ENCODE measurements around the gene METTL1.

The METTL1 gene

DNA sequence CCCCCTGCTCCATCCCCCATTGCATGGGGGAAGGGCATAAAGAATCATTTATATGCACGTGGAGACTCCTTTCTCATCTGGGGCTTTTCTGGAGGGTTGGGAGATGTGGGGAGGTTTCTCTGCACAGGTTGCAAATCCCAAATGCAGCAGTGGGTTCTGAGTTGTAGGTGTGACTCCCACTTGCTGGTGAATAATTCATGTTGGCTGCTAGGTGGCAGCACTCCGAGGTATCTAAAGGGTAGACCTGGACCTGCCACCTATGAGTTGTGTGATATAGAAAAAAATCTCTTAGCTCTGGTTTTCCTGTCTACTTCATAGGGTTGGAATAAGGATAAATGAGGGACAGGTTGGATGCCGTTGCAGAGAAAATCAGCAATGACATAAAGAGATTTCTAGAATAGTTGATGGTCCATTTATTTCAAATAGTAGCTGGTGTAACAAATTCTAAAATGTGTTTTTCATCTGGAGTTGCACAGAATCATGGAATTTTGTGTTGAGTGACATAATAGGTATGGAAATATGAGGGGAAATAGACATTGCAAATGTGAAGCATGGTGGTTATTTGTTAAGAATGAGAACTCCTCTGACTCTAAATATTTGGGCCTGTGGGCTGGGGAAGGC, 12.4 kb downstream of the METTL1 start:
- TF ChIP-seq, protein P1, sequence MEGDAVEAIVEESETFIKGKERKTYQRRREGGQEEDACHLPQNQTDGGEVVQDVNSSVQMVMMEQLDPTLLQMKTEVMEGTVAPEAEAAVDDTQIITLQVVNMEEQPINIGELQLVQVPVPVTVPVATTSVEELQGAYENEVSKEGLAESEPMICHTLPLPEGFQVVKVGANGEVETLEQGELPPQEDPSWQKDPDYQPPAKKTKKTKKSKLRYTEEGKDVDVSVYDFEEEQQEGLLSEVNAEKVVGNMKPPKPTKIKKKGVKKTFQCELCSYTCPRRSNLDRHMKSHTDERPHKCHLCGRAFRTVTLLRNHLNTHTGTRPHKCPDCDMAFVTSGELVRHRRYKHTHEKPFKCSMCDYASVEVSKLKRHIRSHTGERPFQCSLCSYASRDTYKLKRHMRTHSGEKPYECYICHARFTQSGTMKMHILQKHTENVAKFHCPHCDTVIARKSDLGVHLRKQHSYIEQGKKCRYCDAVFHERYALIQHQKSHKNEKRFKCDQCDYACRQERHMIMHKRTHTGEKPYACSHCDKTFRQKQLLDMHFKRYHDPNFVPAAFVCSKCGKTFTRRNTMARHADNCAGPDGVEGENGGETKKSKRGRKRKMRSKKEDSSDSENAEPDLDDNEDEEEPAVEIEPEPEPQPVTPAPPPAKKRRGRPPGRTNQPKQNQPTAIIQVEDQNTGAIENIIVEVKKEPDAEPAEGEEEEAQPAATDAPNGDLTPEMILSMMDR (IDR thresholded peaks at IDR 0.05; ENCODE audit: low read depth, low read length): peak; percentile 71
- DNase-seq: peak; percentile 59
- peaks cover 62% of the 10 kb centered on the region for H3K36me3 ChIP-seq
- H3K27me3 ChIP-seq (ENCODE audit: insufficient read depth, low read depth, severe bottlenecking): no peaks in the 10 kb centered on the region
- no peaks in the 10 kb centered on the region for H3K9me3 ChIP-seq (ENCODE audit: severe bottlenecking)
- no peak overlapping the region for H3K27ac ChIP-seq
- no peak overlapping the region for H3K4me3 ChIP-seq (ENCODE audit: low read depth, low read length)

DNA sequence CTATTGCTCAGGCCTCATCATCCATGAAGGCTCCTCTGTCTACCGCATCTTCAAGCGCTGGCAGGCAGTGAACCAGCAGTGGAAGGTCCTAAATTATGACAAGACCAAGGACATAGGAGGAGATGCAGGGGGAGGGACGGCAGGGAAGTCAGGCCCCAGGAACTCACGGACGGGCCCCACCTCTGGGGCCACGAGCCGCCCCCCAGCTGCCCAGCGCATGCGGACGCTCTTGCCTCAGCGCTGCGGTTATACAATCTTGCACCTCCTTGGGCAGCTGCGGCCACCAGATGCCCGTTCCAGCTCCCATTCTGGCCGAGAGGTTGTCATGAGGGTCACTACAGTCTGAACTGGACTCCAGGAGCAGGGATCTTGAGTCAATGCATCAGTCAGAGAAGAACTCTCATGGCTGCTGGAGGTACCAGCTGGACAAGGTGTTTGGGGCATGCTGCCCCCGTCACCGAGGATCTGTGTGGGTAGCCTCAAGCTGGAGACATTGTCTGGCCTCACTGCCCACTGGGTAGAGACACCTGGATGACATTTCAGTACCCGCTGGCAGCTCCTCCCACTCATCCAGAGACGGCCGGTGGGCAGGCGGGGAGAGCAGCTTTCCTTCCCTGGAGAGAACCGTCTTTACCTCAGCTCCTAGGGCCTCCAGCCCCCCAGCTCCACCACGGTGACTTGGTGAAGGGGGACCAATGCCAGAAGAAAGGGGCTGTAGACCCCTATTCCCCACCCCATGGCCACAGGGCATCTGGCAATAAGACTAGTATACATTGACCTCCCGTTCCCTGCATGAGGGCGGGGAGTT, 13.1 kb downstream of the METTL1 start:
- DNase-seq: no peak
- Histone ChIP-seq H3K27ac (no peak overlapping the region), H3K9me3 (ENCODE audit: severe bottlenecking) (no peaks in the 10 kb centered on the region), H3K36me3 (peaks cover 55% of the 10 kb centered on the region), H3K4me3 (ENCODE audit: low read depth, low read length) (no peak overlapping the region), H3K27me3 (ENCODE audit: insufficient read depth, low read depth, severe bottlenecking) (no peaks in the 10 kb centered on the region)
- TF ChIP-seq, protein P1 (IDR thresholded peaks at IDR 0.05; ENCODE audit: low read depth, low read length): no peak

DNA sequence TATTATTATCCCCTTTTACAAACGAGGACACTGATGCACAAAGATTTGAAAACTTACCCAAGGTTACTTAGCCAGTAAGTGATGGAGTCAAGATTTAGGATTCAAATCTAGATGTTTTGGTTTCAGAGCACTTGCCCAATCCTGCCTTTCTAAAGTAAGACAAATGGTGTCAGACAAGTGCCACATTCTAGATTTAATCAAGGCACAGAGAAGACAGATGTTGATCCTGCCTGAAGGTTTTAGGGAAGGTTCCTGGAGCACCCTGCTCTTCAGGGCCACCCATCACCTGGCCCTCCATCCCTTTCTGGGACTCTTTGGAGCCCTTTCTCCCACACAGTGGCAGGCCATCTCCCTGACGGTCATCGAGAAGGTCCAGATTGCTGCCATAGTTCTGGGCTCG, 14.1 kb downstream of the METTL1 start:
- H3K27ac ChIP-seq: no peak overlapping the region
- no peak overlapping the region for H3K4me3 ChIP-seq (ENCODE audit: low read depth, low read length)
- no peaks in the 10 kb centered on the region for H3K27me3 ChIP-seq (ENCODE audit: insufficient read depth, low read depth, severe bottlenecking)
- no peak for DNase-seq
- H3K9me3 ChIP-seq (ENCODE audit: severe bottlenecking): no peaks in the 10 kb centered on the region
- TF ChIP-seq, protein P1 (IDR thresholded peaks at IDR 0.05; ENCODE audit: low read depth, low read length): no peak
- peaks cover 45% of the 10 kb centered on the region for H3K36me3 ChIP-seq

DNA sequence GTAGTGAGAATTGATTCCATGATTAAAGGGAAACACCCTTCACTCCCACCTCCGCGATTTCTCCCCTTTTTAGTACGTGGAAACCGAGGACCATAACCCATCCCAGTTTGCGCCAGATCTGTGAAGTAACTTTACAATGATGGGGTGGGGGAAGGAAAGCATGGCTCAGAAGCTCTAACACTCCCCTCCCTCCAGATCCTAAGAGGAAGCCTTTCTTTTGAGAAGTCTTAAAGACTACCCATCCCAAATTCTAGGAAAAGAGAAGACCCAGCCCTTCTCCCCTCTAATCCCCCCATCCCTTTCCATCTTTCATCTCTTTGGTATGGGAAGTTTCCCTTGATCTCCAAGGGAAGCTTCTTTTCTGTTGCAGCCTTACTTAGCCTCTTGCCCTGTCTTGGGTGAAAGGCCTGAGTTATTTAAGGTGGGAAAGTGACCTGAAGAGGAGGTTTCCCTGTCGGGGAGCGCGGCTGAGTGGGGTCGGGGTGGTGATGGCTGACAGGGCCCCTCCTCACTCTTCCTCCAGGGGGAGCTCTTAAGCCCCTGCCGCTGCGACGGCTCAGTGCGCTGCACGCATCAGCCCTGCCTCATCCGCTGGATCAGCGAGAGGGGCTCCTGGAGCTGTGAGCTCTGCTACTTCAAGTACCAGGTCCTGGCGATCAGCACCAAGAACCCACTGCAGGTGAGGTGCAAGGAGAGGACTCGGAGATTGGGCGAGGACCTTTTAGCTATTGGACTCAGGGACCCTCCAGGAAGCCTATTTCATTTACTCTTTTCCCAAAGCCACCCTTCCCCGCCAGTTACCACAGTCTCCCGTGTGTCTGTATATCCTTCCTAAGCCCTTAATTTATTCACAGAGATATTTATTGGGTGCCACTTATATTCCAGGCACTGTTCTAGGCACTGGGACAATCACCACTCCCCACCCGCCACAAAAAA, 15.2 kb downstream of the METTL1 start:
- DNase-seq: peak; percentile 79
- Histone ChIP-seq H3K36me3 (peaks cover 41% of the 10 kb centered on the region), H3K27ac (no peak overlapping the region), H3K4me3 (ENCODE audit: low read depth, low read length) (peak overlapping the region; percentile 79), H3K9me3 (ENCODE audit: severe bottlenecking) (no peaks in the 10 kb centered on the region), H3K27me3 (ENCODE audit: insufficient read depth, low read depth, severe bottlenecking) (no peaks in the 10 kb centered on the region)
- TF ChIP-seq, protein P1 (IDR thresholded peaks at IDR 0.05; ENCODE audit: low read depth, low read length): peak; percentile 96

DNA sequence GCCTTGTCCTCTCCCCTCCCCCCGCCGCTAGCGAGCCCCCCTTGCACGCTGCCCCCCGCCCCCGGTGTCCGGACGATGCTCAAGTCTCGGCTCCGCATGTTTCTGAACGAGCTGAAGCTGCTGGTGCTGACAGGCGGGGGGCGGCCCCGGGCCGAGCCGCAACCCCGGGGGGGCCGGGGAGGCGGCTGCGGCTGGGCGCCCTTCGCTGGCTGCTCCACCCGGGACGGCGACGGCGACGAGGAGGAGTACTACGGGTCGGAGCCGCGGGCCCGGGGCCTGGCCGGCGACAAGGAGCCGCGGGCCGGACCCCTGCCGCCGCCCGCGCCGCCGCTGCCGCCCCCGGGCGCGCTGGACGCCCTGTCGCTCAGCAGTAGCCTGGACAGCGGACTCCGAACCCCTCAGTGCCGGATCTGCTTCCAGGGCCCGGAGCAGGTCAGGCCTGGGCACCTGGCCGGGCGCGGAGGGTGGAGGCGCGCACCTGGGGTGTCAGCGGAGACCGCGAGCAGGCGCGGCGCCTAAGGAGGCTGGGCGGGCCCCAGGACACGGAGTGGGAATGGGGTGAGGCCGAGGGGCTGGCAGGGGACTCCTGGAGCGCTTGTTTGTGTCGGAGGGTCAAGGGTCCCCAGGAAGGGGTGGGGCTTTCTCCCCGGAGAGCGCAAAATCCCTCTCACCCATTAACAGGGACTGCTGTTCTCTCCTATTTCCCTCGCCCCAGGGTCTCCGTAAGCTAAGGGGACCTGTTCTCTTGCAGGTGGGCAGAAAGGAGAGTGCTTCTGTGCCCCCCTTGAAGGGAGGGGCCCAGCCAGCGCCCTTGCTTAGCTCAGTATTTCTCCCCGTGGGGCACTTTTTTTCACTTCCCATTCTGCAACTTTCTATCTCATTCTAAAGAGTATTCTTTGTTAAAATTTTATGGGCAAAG, 16.2 kb downstream of the METTL1 start:
- DNase-seq: no peak
- H3K9me3 ChIP-seq (ENCODE audit: severe bottlenecking): no peaks in the 10 kb centered on the region
- H3K27me3 ChIP-seq (ENCODE audit: insufficient read depth, low read depth, severe bottlenecking): no peaks in the 10 kb centered on the region
- peak overlapping the region; percentile 55 for H3K27ac ChIP-seq
- TF ChIP-seq, protein P1 (IDR thresholded peaks at IDR 0.05; ENCODE audit: low read depth, low read length): no peak
- peaks cover 39% of the 10 kb centered on the region for H3K36me3 ChIP-seq
- peak overlapping the region; percentile 79 for H3K4me3 ChIP-seq (ENCODE audit: low read depth, low read length)
